GM12878 (cell line): Measurements from ENCODE around the gene TMEM61. TPM values are rescaled to one million over a fixed set of nuclear protein-coding genes. Genes with fewer than 3 reads are reported as not detected.

Source experiments
- ATAC-seq: fragments of 200-7000 bp; cut with Tn5 transposase; 3 replicates; pipeline ENCODE4 v1.9.1; 2020; ENCODE audit warnings: mild to moderate bottlenecking, moderate library complexity
- BruUV-seq: library from RNA; stranded (reverse); fragments of 400-500 nt; replicated peaks from 2 replicates; lab custom pipeline; 2021; lab: Mats Ljungman, UMichigan
- CTCF ChIA-PET: fragments of 300-600 bp; sonication (Branson Sonifier 250); formaldehyde crosslinking; extraction: SDS; loops from one replicate; lab custom pipeline; 2021; ENCODE audit warnings: inconsistent platforms; lab: Yijun Ruan, JAX
- POLR2A ChIA-PET: fragments of 350-600 bp; formaldehyde crosslinking; extraction: SDS; loops from one replicate; lab custom pipeline; 2021; ENCODE audit warnings: inconsistent platforms; lab: Charles Lee
- RAD21 ChIA-PET: fragments of 300-600 bp; sonication (Branson Sonifier 250); formaldehyde crosslinking; loops from one replicate; lab custom pipeline; 2023; ENCODE audit warnings: antibody characterized with exemption; ENCODE audit not compliant: unreplicated experiment; lab: Charles Lee
- SMC1A ChIA-PET: fragments of 300-600 bp; sonication (Branson Sonifier 250); formaldehyde crosslinking; loops from one replicate; lab custom pipeline; 2023; ENCODE audit not compliant: unreplicated experiment, uncharacterized antibody; lab: Charles Lee
- DNase-seq: peaks from one replicate; pipeline ENCODE4 v3.0.0-alpha.2; 2011; ENCODE audit warnings: low read depth, low spot score
- FAIRE-seq: peaks from 3 replicates; lab custom pipeline; 2011; peaks lifted over from hg19 to GRCh38; lab: Jason Lieb, UNC
- H2AFZ ChIP-seq: 2 replicates; pipeline ENCODE4 v1.6.0; 2011; ENCODE audit warnings: low read depth, low read length, control low read depth; ENCODE audit not compliant: control insufficient read depth
- H3K27ac ChIP-seq: 2 replicates; pipeline ENCODE4 v1.5.1; 2011; ENCODE audit warnings: control low read depth; ENCODE audit not compliant: control insufficient read depth, insufficient read depth
- H3K27me3 ChIP-seq, 2 experiments: replicated peaks in 1 of 2; 2 replicates each; pipeline versions ENCODE4 v1.6.0 to v1.6.1; 2011; ENCODE audit warnings: low read length in 1 of 2; ENCODE audit not compliant: control insufficient read depth in 2 of 2, insufficient read depth in 2 of 2
- H3K36me3 ChIP-seq, 2 experiments: 2 replicates each; pipeline ENCODE4 v1.5.1; 2011; ENCODE audit warnings: low read length in 1 of 2; ENCODE audit not compliant: control insufficient read depth in 2 of 2, insufficient read depth in 2 of 2
- H3K4me1 ChIP-seq: 2 replicates; pipeline ENCODE4 v1.6.1; 2011; ENCODE audit warnings: mild to moderate bottlenecking, low read length, moderate library complexity, mixed read lengths; ENCODE audit not compliant: control insufficient read depth, insufficient read depth
- H3K4me2 ChIP-seq: 2 replicates; pipeline ENCODE4 v1.6.0; 2011; ENCODE audit warnings: control low read depth; ENCODE audit not compliant: control insufficient read depth, insufficient read depth
- H3K4me3 ChIP-seq: fragments of 200-600 bp; sonication (generic); 2 replicates; pipeline ENCODE4 v1.5.1; 2016
- H3K79me2 ChIP-seq: 2 replicates; pipeline ENCODE4 v1.6.0; 2011; ENCODE audit warnings: low read length; ENCODE audit not compliant: control insufficient read depth, insufficient read depth
- H3K9ac ChIP-seq: 2 replicates; pipeline ENCODE4 v1.8.0; 2011; ENCODE audit warnings: low read length, control low read depth, mixed read lengths; ENCODE audit not compliant: control insufficient read depth, insufficient read depth
- H3K9me3 ChIP-seq: replicated peaks from 3 replicates; pipeline ENCODE4 v1.5.1; 2011; ENCODE audit warnings: mild to moderate bottlenecking, low read length; ENCODE audit not compliant: control insufficient read depth, insufficient read depth
- H4K20me1 ChIP-seq: 2 replicates; pipeline ENCODE4 v1.6.0; 2011; ENCODE audit not compliant: control insufficient read depth, insufficient read depth
- BACH1 ChIP-seq: fragments of 450-650 bp; IDR thresholded peaks from 2 replicates; pipeline ENCODE4 v1.6.1; 2017; ENCODE audit warnings: mild to moderate bottlenecking, borderline replicate concordance
- CHD2 ChIP-seq: IDR thresholded peaks from 2 replicates; pipeline ENCODE4 v1.6.1; 2011; ENCODE audit warnings: low read depth, low read length, improper control_type of control experiment, borderline replicate concordance
- IRF4 ChIP-seq: IDR thresholded peaks from 2 replicates; pipeline ENCODE4 v1.6.1; 2011; ENCODE audit warnings: low read depth, low read length
- KAT2A ChIP-seq: conservative IDR thresholded peaks from 2 replicates; pipeline ENCODE4 v1.6.1; 2011; ENCODE audit warnings: low read depth, low read length; ENCODE audit not compliant: control insufficient read depth
- MTA3 ChIP-seq: IDR thresholded peaks from 2 replicates; pipeline ENCODE4 v1.6.1; 2012; ENCODE audit warnings: low read length, inconsistent platforms, borderline replicate concordance
- NR2F1 ChIP-seq: fragments of 450-650 bp; conservative IDR thresholded peaks from 2 replicates; pipeline ENCODE4 v1.6.1; 2017; ENCODE audit warnings: mild to moderate bottlenecking
- POU2F2 ChIP-seq: IDR thresholded peaks from 3 replicates; pipeline ENCODE4 v1.6.1; 2011; ENCODE audit warnings: low read depth, mild to moderate bottlenecking, low read length, borderline replicate concordance
- STAT1 ChIP-seq: fragments of 450-650 bp; conservative IDR thresholded peaks from 2 replicates; pipeline ENCODE4 v1.6.1; 2014; ENCODE audit warnings: antibody characterized with exemption, mild to moderate bottlenecking
- WGBS: methylation state at CpG from one replicate; pipeline ENCODE4 v1.1.6; 2016; ENCODE audit warnings: low lambda C conversion rate; ENCODE audit not compliant: insufficient replicate concordance, insufficient coverage; ENCODE audit errors: missing lambda C conversion rate; 5-methylcytosine and 5-hydroxymethylcytosine counted together
- in situ Hi-C: fragments of 300-500 bp; cut with MboI; formaldehyde crosslinking; loops from 9 replicates; pipeline ENCODE4 v1.14.3; 2018; ENCODE audit warnings: mixed read lengths
- intact Hi-C: fragments of 100-400 bp; cut with micrococcal nuclease; formaldehyde crosslinking; loops from one replicate; pipeline ENCODE4 v1.14.2; 2022; ENCODE audit not compliant: unreplicated experiment
- polyA plus RNA-seq, 11 experiments: library from polyadenylated mRNA; depleted of rRNA in 4 of 11; unstranded in 6 of 11; stranded (reverse) in 5 of 11; fragments of >200 nt; fragmentation: Nextera tagmentation in 4 of 11; fragmentation: Illumina TruSeq in 1 of 11; extraction: Ambion mirVana in 4 of 11; extraction: Trizol in 1 of 11; gene quantifications; 1 replicate in 1 of 11; 2 replicates in 10 of 11; pipeline versions ENCODE4 v1.2.1 to v1.2.3, GENCODE V29; 2011 to 2016; ENCODE audit warnings: inconsistent platforms in 2 of 11, missing spikeins in 2 of 11, low read depth in 1 of 11
- total RNA-seq, 4 experiments: library from RNA; depleted of rRNA in 3 of 4; stranded (reverse); fragments of >200 nt in 3 of 4; fragmentation: Illumina TruSeq in 1 of 4; extraction: Trizol in 1 of 4; gene quantifications; 2 replicates each; pipeline versions ENCODE4 v1.2.1 to v1.2.3, GENCODE V29; 2013 to 2021
- TF ChIP-seq, protein P1 (sequence below): fragments of 450-650 bp; formaldehyde crosslinking; IDR thresholded peaks from 2 replicates; pipeline ENCODE4 v1.5.0; 2022; ENCODE audit warnings: mild to moderate bottlenecking, missing genetic modification characterization

TMEM61 gene
- total and polyA plus RNA-seq, 10 of the 15 experiments (the other 5 are each of a cell fraction or from before 2014, with no cell fraction given) = not detected

DNA sequence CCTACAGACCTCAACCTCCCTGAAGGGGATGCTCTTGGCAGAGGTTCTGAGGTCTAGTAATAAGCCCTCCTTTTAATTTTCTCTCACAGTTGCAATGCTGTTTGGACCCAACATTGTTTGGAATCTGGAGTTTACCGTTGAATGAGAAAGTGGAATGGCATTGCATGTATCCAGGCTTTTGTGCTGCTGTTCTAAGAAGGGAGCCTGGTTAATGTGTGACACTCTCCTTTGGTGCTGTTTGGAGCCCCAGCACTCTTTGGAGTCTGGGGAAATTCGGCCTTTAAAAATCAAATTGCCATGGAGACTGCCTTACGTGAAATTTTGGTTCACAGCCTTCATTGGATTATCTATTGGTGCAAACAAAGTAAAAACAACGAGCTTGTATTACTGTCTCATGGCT lies 23.7 kb upstream of the TMEM61 start (continued):
- no peak for TF ChIP-seq MTA3
- TF ChIP-seq POU2F2 = no peak

DNA sequence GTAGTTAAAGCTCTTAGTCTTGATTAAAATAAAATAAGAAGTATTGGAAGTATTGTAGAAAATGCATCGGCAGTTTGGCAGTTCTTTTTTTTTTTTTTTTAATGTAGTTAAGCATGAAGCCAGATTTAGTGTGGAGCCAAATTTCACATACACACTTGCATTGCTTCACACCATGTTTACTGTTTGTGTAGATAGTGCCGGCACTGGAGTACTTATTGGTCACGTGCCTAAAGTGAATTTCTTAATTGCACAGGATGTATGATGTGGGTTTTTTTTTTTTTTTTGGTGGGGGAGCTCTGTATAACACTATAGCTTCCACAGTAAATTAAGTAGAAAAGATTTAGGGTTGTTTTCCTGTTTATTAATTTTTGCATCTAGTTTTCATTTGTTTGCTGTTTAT lies 21.2 kb upstream of the TMEM61 start:
- ATAC-seq = no peak
- TF ChIP-seq NR2F1 (no peak), IRF4 (no peak), STAT1 (no peak), BACH1 (no peak), CHD2 (no peak), KAT2A (no peak)
- TF ChIP-seq, protein P1, sequence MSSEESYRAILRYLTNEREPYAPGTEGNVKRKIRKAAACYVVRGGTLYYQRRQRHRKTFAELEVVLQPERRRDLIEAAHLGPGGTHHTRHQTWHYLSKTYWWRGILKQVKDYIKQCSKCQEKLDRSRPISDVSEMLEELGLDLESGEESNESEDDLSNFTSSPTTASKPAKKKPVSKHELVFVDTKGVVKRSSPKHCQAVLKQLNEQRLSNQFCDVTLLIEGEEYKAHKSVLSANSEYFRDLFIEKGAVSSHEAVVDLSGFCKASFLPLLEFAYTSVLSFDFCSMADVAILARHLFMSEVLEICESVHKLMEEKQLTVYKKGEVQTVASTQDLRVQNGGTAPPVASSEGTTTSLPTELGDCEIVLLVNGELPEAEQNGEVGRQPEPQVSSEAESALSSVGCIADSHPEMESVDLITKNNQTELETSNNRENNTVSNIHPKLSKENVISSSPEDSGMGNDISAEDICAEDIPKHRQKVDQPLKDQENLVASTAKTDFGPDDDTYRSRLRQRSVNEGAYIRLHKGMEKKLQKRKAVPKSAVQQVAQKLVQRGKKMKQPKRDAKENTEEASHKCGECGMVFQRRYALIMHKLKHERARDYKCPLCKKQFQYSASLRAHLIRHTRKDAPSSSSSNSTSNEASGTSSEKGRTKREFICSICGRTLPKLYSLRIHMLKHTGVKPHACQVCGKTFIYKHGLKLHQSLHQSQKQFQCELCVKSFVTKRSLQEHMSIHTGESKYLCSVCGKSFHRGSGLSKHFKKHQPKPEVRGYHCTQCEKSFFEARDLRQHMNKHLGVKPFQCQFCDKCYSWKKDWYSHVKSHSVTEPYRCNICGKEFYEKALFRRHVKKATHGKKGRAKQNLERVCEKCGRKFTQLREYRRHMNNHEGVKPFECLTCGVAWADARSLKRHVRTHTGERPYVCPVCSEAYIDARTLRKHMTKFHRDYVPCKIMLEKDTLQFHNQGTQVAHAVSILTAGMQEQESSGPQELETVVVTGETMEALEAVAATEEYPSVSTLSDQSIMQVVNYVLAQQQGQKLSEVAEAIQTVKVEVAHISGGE (CRISPR knock-in tag) = no peak
- Histone ChIP-seq H2AFZ (no peak overlapping the region), H3K9me3 (no peaks in the 10 kb centered on the region; the same call in 2 of the 3 replicates), H4K20me1 (no peaks in the 10 kb centered on the region), H3K27ac (no peak overlapping the region), H3K27me3 (no peaks in the 10 kb centered on the region), H3K36me3 (no peaks in the 10 kb centered on the region), H3K9ac (no peak overlapping the region), H3K4me1 (no peaks in the 10 kb centered on the region), H3K4me3 (no peak overlapping the region), H3K79me2 (no peaks in the 10 kb centered on the region), H3K4me2 (no peak overlapping the region)
- ChIA-PET RAD21 (no interaction called here), CTCF (interaction anchor here (1.2 to 5.0 kb wide), 5 partner anchors 9 to 37 kb away, joined by 6 to 29 read pairs (median 11); no protein-coding TSS in a partner anchor), POLR2A (no interaction called here), SMC1A (no interaction called here)
- DNase-seq = no peak
- WGBS = 67% methylated on average over 3 of the region's 3 CpGs
- intact Hi-C loops = no loop called here
- BruUV-seq = no TSS peak
- FAIRE-seq = no peak
- in situ Hi-C loops = no loop called here
